Left lung (tissue), 10 donors: ENCODE data around the gene FYB1. TPM values are rescaled to one million over a fixed set of nuclear protein-coding genes. Genes with fewer than 3 reads are reported as not detected.

Experiments
- ATAC-seq: fragments of 200-7000 bp; cut with Tn5 transposase; one replicate; pipeline ENCODE4 v1.9.1; 2020; ENCODE audit warnings: moderate library complexity
- DNase-seq, 4 donors: peaks; one replicate each; pipeline ENCODE4 v3.0.0-alpha.2; 2013 to 2020
- H3K27ac ChIP-seq, 2 donors: fragments of 200-600 bp; sonication (generic) in 1 of 2; one replicate each; pipeline versions ENCODE4 v1.5.0 to v1.8.0; 2020 to 2021
- H3K27me3 ChIP-seq, 2 donors: fragments of 200-600 bp; sonication (generic) in 1 of 2; one replicate each; pipeline versions ENCODE4 v1.5.0 to v1.8.0; 2020 to 2021
- H3K36me3 ChIP-seq, 2 donors: fragments of 200-600 bp; sonication (generic) in 1 of 2; one replicate each; pipeline versions ENCODE4 v1.5.0 to v1.8.0; 2020 to 2021
- H3K4me1 ChIP-seq, 2 donors: fragments of 200-600 bp; one replicate each; pipeline ENCODE4 v1.8.0; 2021
- H3K4me3 ChIP-seq, 2 donors: fragments of 200-600 bp; sonication (generic) in 1 of 2; one replicate each; pipeline versions ENCODE4 v1.5.0 to v1.8.0; 2020 to 2021; ENCODE audit warnings: mild to moderate bottlenecking in 1 of 2
- H3K9me3 ChIP-seq, 2 donors: fragments of 200-600 bp; sonication (generic) in 1 of 2; one replicate each; pipeline versions ENCODE4 v1.5.0 to v1.8.0; 2020 to 2021
- intact Hi-C, 2 donors: fragments of 100-400 bp; cut with DNase I; formaldehyde crosslinking; loops; one replicate each; pipeline versions ENCODE4 v1.11.2 to v1.14.2; 2022
- polyA plus RNA-seq, 6 donors: library from polyadenylated mRNA; unstranded; fragments of 120-200 nt; gene quantifications; one replicate each; pipeline ENCODE4 v1.2.1, GENCODE V29; 2013; ENCODE audit not compliant: insufficient read length in 6 of 6
- total RNA-seq, 2 donors: library from RNA; stranded (reverse); fragmentation: NEBNext Ultra II Directional; extraction: Animal tissue kit (Norgen Biotek cat#: 25700); gene quantifications; one replicate each; pipeline ENCODE4 v1.2.1, GENCODE V29; 2021
- TF ChIP-seq, protein P1 (sequence below), 2 donors: fragments of 200-600 bp; sonication (generic) in 1 of 2; IDR thresholded peaks; one replicate each; pipeline versions ENCODE4 v1.5.0 to v1.8.0; 2021; ENCODE audit warnings: antibody characterized with exemption in 2 of 2
- donor health status: DM: no; HTN: yes; CAD: no.
- donor health status: DM: no; HTN: no; CAD: no.

The FYB1 gene
- total and polyA plus RNA-seq, 8 donors = 3.4 to 93.7 (median 4.4) TPM

DNA sequence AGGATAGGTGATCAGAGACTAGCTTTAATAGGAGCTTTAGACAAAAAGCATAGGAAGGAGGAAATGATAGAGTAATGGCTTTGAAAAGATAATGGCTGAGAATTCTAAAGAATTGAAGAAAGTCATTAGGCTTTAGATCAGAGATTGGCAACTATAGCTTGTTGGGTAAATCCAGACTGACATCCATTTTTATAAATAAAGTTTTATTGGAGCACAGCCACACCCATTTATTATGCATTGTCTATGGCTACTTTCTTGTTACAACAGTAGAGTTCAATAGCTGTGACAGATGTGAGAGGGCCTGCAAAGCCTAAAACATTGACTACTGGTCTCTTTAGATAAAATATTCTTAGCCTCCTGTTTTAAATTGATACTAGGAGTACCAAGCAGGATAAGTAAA lies 40.7 kb upstream of the FYB1 start:
- intact Hi-C loops = no loop called here
- TF ChIP-seq, protein P1, sequence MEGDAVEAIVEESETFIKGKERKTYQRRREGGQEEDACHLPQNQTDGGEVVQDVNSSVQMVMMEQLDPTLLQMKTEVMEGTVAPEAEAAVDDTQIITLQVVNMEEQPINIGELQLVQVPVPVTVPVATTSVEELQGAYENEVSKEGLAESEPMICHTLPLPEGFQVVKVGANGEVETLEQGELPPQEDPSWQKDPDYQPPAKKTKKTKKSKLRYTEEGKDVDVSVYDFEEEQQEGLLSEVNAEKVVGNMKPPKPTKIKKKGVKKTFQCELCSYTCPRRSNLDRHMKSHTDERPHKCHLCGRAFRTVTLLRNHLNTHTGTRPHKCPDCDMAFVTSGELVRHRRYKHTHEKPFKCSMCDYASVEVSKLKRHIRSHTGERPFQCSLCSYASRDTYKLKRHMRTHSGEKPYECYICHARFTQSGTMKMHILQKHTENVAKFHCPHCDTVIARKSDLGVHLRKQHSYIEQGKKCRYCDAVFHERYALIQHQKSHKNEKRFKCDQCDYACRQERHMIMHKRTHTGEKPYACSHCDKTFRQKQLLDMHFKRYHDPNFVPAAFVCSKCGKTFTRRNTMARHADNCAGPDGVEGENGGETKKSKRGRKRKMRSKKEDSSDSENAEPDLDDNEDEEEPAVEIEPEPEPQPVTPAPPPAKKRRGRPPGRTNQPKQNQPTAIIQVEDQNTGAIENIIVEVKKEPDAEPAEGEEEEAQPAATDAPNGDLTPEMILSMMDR (IDR thresholded peaks at IDR 0.05) = no peak
- Histone ChIP-seq H3K9me3 (no peaks in the 10 kb centered on the region), H3K36me3 (no peaks in the 10 kb centered on the region), H3K27me3 (no peaks in the 10 kb centered on the region), H3K4me1 (peaks cover 0 to 44% of the 10 kb centered on the region in 2 donors), H3K4me3 (no peak overlapping the region), H3K27ac (no peak overlapping the region)
- ATAC-seq (no peak), DNase-seq (no peak)

DNA sequence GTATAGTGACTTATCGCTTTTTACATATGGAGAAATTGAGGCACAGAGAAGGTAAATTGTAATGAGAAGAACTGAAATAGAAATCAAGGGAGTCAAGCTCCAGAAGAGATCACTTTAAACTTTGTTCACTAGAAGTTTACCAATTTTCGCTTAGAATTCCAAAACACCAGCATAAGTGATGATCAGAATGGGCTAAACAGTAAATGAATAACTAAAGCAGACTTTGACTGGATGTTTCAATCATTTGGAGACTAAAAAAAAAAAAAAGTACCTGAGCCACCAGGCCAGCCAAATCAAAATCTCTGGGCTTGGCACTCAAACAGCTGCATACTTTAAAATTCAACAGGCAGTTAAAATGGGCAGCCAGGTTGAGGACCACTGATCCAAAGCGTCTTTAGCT lies 38.2 kb upstream of the FYB1 start:
- H3K27me3 ChIP-seq = no peaks in the 10 kb centered on the region
- peak overlapping the region in 1 of 2 donors; percentile 82 for H3K27ac ChIP-seq
- TF ChIP-seq, protein P1 (IDR thresholded peaks at IDR 0.05) = no peak
- ATAC-seq (no peak), DNase-seq (no peak)
- peaks cover 0 to 38% of the 10 kb centered on the region in 2 donors for H3K4me1 ChIP-seq
- H3K4me3 ChIP-seq = no peak overlapping the region
- no peaks in the 10 kb centered on the region for H3K9me3 ChIP-seq
- intact Hi-C loops = no loop called here
- H3K36me3 ChIP-seq = no peaks in the 10 kb centered on the region

DNA sequence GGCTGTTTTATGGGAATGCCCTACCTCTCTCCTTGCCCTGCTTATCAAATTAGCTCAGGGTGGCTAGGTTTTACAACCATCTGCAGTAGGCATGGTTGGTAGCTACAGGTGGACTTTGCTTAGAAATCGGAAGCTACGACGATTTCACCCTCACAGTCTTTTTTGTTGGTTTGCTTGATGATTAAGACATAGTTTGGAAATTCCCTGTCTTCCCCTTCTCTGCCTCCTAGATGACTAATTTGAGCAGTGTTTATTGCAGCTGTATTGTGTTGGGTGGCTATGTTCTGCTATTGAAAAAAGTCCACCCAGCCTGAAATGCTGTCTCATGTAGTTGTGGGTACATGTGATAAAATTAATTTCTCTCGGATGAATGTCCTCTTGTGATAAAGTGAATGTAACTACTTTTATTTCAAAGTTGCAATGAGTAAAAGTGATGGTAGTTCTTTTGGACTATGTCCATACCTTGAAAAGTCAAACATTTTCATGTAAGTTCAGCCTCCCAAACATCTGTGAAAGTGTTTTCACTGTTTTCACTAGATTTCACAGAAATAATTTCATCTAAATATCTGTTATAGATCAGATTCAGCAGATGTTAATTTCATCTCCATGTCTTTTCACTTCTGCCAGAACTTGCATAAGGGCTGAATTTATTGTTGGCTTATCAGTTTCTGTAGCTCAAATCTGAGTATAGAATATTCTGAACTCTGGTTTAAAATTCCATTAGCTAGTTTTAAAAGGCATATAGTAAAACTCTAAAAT lies 37.3 kb upstream of the FYB1 start:
- no peaks in the 10 kb centered on the region for H3K36me3 ChIP-seq
- TF ChIP-seq, protein P1 (IDR thresholded peaks at IDR 0.05) = no peak
- DNase-seq (no peak), ATAC-seq (peak; percentile 75)
- H3K27me3 ChIP-seq = no peaks in the 10 kb centered on the region
- peak overlapping the region in 1 of 2 donors; percentile 82 for H3K27ac ChIP-seq
- H3K9me3 ChIP-seq = no peaks in the 10 kb centered on the region
- intact Hi-C loops = no loop called here
- H3K4me3 ChIP-seq = no peak overlapping the region
- peaks cover 0 to 38% of the 10 kb centered on the region in 2 donors for H3K4me1 ChIP-seq

DNA sequence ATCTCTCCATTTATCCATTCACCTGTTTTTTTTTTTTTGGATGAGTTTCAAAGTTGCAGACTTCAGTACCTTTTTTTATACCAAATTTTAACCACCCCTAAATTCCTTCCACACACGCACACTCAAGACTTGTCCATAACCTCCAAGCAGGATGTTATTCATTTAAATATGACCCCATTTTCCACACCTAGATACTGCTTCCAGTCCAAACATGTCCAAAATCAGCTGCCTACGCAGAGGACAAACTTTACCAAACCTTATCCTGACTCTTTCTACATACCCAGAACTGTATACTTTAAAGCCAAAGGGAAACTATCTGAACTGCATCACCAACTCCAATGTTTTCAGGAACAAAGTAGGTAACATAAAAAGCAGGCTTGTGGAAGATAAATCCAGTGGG lies 36.0 kb upstream of the FYB1 start:
- Histone ChIP-seq H3K4me3 (no peak overlapping the region), H3K27ac (peak overlapping the region in 1 of 2 donors; percentile 82), H3K27me3 (no peaks in the 10 kb centered on the region), H3K9me3 (no peaks in the 10 kb centered on the region), H3K4me1 (peaks cover 0 to 38% of the 10 kb centered on the region in 2 donors), H3K36me3 (no peaks in the 10 kb centered on the region)
- intact Hi-C loops = no loop called here
- ATAC-seq (no peak), DNase-seq (no peak)
- TF ChIP-seq, protein P1 (IDR thresholded peaks at IDR 0.05) = no peak

DNA sequence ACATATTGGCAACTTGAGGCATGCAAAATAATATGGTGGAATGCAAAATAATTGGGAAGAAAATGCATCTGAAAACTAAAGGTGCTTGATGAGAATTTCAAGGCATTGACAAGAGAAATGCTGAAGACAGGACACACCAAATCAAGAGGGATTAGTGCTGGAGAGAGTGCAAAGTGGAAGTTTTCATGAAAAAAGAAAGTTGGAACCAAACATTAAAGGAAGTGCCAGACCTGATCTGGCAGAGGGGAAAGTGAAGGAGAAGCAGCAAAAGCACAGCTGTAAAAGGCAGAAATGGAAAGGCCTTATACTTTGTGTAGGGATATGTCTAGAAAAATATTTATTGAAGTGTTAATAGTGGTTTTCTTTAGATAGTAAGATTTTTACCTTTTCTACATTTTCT lies 35.3 kb upstream of the FYB1 start:
- intact Hi-C loops = no loop called here
- DNase-seq = no peak
- ATAC-seq = no peak

More for the DNA sequence above, 35.3 kb upstream of the FYB1 start:
- Histone ChIP-seq H3K27ac (peak overlapping the region in 1 of 2 donors; percentile 13), H3K9me3 (no peaks in the 10 kb centered on the region), H3K36me3 (no peaks in the 10 kb centered on the region), H3K4me3 (no peak overlapping the region), H3K4me1 (peaks cover 0 to 38% of the 10 kb centered on the region in 2 donors), H3K27me3 (no peaks in the 10 kb centered on the region)
- TF ChIP-seq, protein P1 (IDR thresholded peaks at IDR 0.05) = no peak
